Lower leg skin (tissue), 4 donors: ENCODE data around the gene DAGLA. TPM values are rescaled to one million over a fixed set of nuclear protein-coding genes. Genes with fewer than 3 reads are reported as not detected.

Source experiments
- DNase-seq, 2 donors: peaks; one replicate each; pipeline ENCODE4 v3.0.0-alpha.2; 2019; ENCODE audit warnings: low spot score in 2 of 2
- H3K4me3 ChIP-seq: fragments of 200-600 bp; sonication (generic); 2 replicates; pipeline ENCODE4 v1.5.1; 2017; ENCODE audit warnings: mild to moderate bottlenecking, low read depth; ENCODE audit not compliant: poor library complexity, severe bottlenecking
- CTCF ChIP-seq, 3 donors: fragments of 450-650 bp; IDR thresholded peaks; one replicate each; pipeline ENCODE4 v1.5.1; 2016; ENCODE audit warnings: antibody characterized with exemption in 3 of 3, mild to moderate bottlenecking in 3 of 3, moderate library complexity in 2 of 3
- POLR2A ChIP-seq, 2 donors: fragments of 450-650 bp; IDR thresholded peaks; one replicate each; pipeline ENCODE4 v1.6.1; 2016 to 2017; ENCODE audit warnings: antibody characterized with exemption in 2 of 2, mild to moderate bottlenecking in 1 of 2, moderate library complexity in 1 of 2
- WGBS, 2 donors: methylation state at CpG; one replicate each; pipeline ENCODE4 v1.1.5; 2018; 5-methylcytosine and 5-hydroxymethylcytosine counted together
- intact Hi-C: fragments of 100-400 bp; cut with DNase I; formaldehyde crosslinking; loops from one replicate; pipeline ENCODE4 v1.15.0; 2023; ENCODE audit warnings: low total_unique reads
- total RNA-seq, 4 donors: library from RNA; depleted of rRNA; stranded (reverse); fragments of >200 nt; gene quantifications; one replicate each; pipeline ENCODE4 v1.1.0, GENCODE V29; 2016

Gene DAGLA
- total RNA-seq, 4 donors from 2014 or later, result 0.23 to 1.8 (median 0.79) TPM

- TF ChIP-seq POLR2A (IDR thresholded peaks at IDR 0.05) (no peak), CTCF (IDR thresholded peaks at IDR 0.05) (no peak)
- DNase-seq, result no peak
- intact Hi-C loops, result no loop called here
- H3K4me3 ChIP-seq, result no peak overlapping the region
- WGBS, 2 donors, result 61 to 73% methylated on average over 14 of the region's 15 CpGs
Measured at GRCh38 chr11:61745781-61746441, 65.7 kb downstream of the DAGLA start.

GRCh38 chr11:61746442-61747191 is 66.4 kb downstream of the DAGLA start:
- 77 to 82% methylated on average over 19 of the region's 19 CpGs for WGBS, 2 donors
- no peak overlapping the region for H3K4me3 ChIP-seq
- DNase-seq, result no peak
- no peak for TF ChIP-seq POLR2A (IDR thresholded peaks at IDR 0.05)
- no peak for TF ChIP-seq CTCF (IDR thresholded peaks at IDR 0.05)
- intact Hi-C loops, result no loop called here

- WGBS, 2 donors, result 63 to 64% methylated on average over 17 to 19 of the region's 19 CpGs
- intact Hi-C loops, result no loop called here
- no peak overlapping the region for H3K4me3 ChIP-seq
- peak; percentile 29 to 94 for DNase-seq
- TF ChIP-seq POLR2A (IDR thresholded peaks at IDR 0.05) (no peak), CTCF (IDR thresholded peaks at IDR 0.05) (peak in 1 of 3 donors; percentile 31)
Measured at GRCh38 chr11:61747192-61747966, 67.2 kb downstream of the DAGLA start.

GRCh38 chr11:61747967-61748285 is 67.7 kb downstream of the DAGLA start:
- H3K4me3 ChIP-seq, result no peak overlapping the region
- DNase-seq, result no peak
- WGBS, 2 donors, result 26 to 39% methylated on average over 3 of the region's 3 CpGs
- intact Hi-C loops, result no loop called here
- TF ChIP-seq CTCF (IDR thresholded peaks at IDR 0.05), result no peak

- 61 to 63% methylated on average over 17 to 21 of the region's 21 CpGs for WGBS, 2 donors
- intact Hi-C loops, result no loop called here
- TF ChIP-seq POLR2A (IDR thresholded peaks at IDR 0.05), result no peak
- TF ChIP-seq CTCF (IDR thresholded peaks at IDR 0.05), result no peak
- no peak overlapping the region for H3K4me3 ChIP-seq
- DNase-seq, result no peak
Measured at GRCh38 chr11:61749591-61750217, 69.5 kb downstream of the DAGLA start.
